ENCODE results near the gene ZDHHC14. TPM values are rescaled to one million over a fixed set of nuclear protein-coding genes. Genes with fewer than 3 reads are reported as not detected.
A peak's percentile ranks its signal among the peaks of the same experiment; 100 is the strongest.

Gene ZDHHC14
- total and polyA plus RNA-seq, 2 of the 8 experiments (the other 6 are each of a cell fraction or from before 2014, with no cell fraction given) = 2.9 to 5.3 TPM

- peak overlapping the region; percentile 54; the same call in 1 of the 2 replicates for H2BK5ac ChIP-seq (ENCODE audit: low read depth, low read length)
- CTCF ChIA-PET (ENCODE audit: partially characterized antibody) = no interaction called here
- no peaks in the 10 kb centered on the region for H3K9me3 ChIP-seq (ENCODE audit: insufficient read depth in 2 of 2, low read depth in 1 of 2, low read length in 1 of 2)
- H4K91ac ChIP-seq (replicated peaks; ENCODE audit: insufficient read length, low read length) = no peak overlapping the region
- no peak overlapping the region for H3K23ac ChIP-seq (ENCODE audit: insufficient read length)
- no peak overlapping the region for H3K14ac ChIP-seq (ENCODE audit: insufficient read length)
- H3K27ac ChIP-seq (ENCODE audit: low read depth, low read length) = no peak overlapping the region
- H2BK120ac ChIP-seq (replicated peaks; ENCODE audit: low read depth, low read length) = no peak overlapping the region
- no peaks in the 10 kb centered on the region for H3K23me2 ChIP-seq (ENCODE audit: low read depth, low read length)
- H4K5ac ChIP-seq (ENCODE audit: insufficient read length, low read depth, low read length) = no peak overlapping the region
- H3K4ac ChIP-seq (replicated peaks; ENCODE audit: insufficient read length, low read depth, low read length) = no peak overlapping the region
- H3K4me3 ChIP-seq (ENCODE audit: extremely low read depth in 1 of 4, insufficient read depth in 2 of 4, low read depth in 3 of 4, low read length in 4 of 4) = no peak overlapping the region
- no peak overlapping the region for H2AK5ac ChIP-seq (ENCODE audit: low read depth, low read length)
- H3K27me3 ChIP-seq (replicated peaks in 1 of 4; ENCODE audit: control insufficient read depth in 3 of 4, extremely low read depth in 1 of 4, insufficient read depth in 3 of 4, low read length in 3 of 4) = no peaks in the 10 kb centered on the region
- H4K20me1 ChIP-seq (replicated peaks in 1 of 2; ENCODE audit: control insufficient read depth in 1 of 2, insufficient read depth in 2 of 2, low read length in 2 of 2) = no peaks in the 10 kb centered on the region
- WGBS, 2 experiments (ENCODE audit: extremely low coverage in 1 of 2, insufficient coverage in 1 of 2, insufficient read length in 1 of 2, insufficient replicate concordance in 2 of 2, low coverage in 1 of 2, low lambda C conversion rate in 2 of 2, missing lambda C conversion rate in 1 of 2) = 75% methylated on average over 3 of the region's 3 CpGs; no CpG with 5 or more reads in 1 of the 2 experiments
- H3K79me2 ChIP-seq (ENCODE audit: control insufficient read depth in 1 of 2, insufficient read depth in 2 of 2, low read length in 2 of 2) = no peaks in the 10 kb centered on the region
- no peaks in the 10 kb centered on the region for H3K79me1 ChIP-seq (ENCODE audit: low read depth, low read length)
- POLR2A ChIA-PET (ENCODE audit: partially characterized antibody) = interaction anchor here (1.0 kb wide), 1 partner anchor 9 kb away, joined by 3 read pairs; no protein-coding TSS in a partner anchor
- DNase-seq (ENCODE audit: low read depth in 1 of 2, low spot score in 2 of 2) (no peak), FAIRE-seq (no peak)
- H3K18ac ChIP-seq (ENCODE audit: extremely low read depth, low read length) = no peak overlapping the region
- no peak overlapping the region for H3K56ac ChIP-seq (replicated peaks; ENCODE audit: insufficient read length, low read depth, low read length)
- H4K8ac ChIP-seq (ENCODE audit: extremely low read depth, insufficient read depth, low read length) = no peak overlapping the region
- H3K4me1 ChIP-seq (replicated peaks in 1 of 4; ENCODE audit: control insufficient read depth in 3 of 4, insufficient read depth in 4 of 4, low read length in 3 of 4) = peaks cover 0 to 16% (median 13%) of the 10 kb centered on the region in 4 experiments; a peak in 6 of 7 replicates
- no peak overlapping the region; the same call in 1 of the 2 replicates for H2BK20ac ChIP-seq (ENCODE audit: low read length)
- H3K4me2 ChIP-seq (ENCODE audit: insufficient read depth in 1 of 2, low read depth in 2 of 2, low read length in 2 of 2) = no peak overlapping the region
- H2BK12ac ChIP-seq (ENCODE audit: low read depth, low read length) = no peak overlapping the region; the same call in 1 of the 2 replicates
- no peak overlapping the region for H2AFZ ChIP-seq (ENCODE audit: low read length)
- no peak overlapping the region for H2BK15ac ChIP-seq (ENCODE audit: low read length)
- H3K36me3 ChIP-seq (ENCODE audit: control insufficient read depth in 2 of 4, insufficient read depth in 4 of 4, low read length in 3 of 4) = no peaks in the 10 kb centered on the region
- H3K9ac ChIP-seq (replicated peaks in 1 of 4; ENCODE audit: extremely low read depth in 1 of 4, low read depth in 3 of 4, low read length in 3 of 4) = no peak overlapping the region
- no peak for TF ChIP-seq GABPA (IDR thresholded peaks at IDR 0.05; ENCODE audit: borderline replicate concordance, insufficient read depth, low read length)
Measured at GRCh38 chr6:157609556-157609955, 228.6 kb downstream of the ZDHHC14 start.
